GM18505 (cell line): Measurements from ENCODE around the gene ZNF813.
A peak's percentile ranks its signal among the peaks of the same experiment; 100 is the strongest.
"Not testable (repeated sequence)": the region's sequence is repeated elsewhere in the genome, so short reads cannot be mapped to it uniquely, and the experiment has no call there.

Experiments
- ATAC-seq: cut with Tn5 transposase; IDR thresholded peaks from one replicate; pipeline ENCODE4 v1.9.1; 2021; ENCODE audit not compliant: unreplicated experiment
- POLR2A ChIP-seq: IDR thresholded peaks from 4 replicates; pipeline ENCODE4 v1.6.1; 2011; ENCODE audit warnings: borderline replicate concordance; ENCODE audit not compliant: insufficient read depth, insufficient read length; ENCODE audit errors: extremely low read depth

The ZNF813 gene

DNA sequence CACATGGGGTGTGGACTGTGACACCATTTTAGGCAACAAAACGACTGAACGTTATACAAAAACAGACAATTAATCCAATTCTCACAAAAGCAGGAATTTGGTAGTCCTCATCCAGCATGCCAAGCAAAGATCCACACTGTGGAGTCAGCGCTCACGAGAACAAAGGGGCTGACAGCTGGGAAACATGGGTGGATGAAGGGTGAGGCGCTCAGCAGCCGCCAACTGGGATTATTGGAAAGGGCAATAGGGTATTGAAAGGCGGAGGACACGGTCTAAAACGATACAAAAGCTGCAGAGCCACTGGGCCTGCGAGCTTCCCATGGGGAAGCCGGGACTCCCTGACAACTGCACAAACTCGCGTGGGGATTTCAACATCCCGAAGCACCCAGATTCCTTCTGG lies 4.7 kb upstream of the ZNF813 start:
- TF ChIP-seq POLR2A, result no peak
- no peak for ATAC-seq

DNA sequence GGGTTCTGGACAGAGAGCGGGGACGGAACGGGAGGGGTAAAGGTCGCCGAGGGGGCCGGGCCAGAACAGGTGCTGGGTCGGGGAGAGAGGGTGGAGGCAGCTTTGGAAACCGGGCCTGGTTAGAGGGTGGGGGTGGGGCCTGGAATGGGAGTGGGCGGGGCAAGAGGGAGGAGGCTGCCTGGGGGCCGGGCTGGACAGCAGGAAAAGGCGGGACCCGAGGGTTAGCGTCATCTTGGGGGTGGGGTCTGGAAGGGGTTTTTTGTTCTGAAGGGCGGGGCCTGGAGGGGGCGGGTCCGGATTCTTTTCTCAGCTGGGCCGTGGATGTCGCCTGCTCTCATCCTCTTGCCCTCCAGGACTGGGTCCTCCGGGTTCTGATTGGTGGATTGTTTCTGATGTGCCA lies 4.3 kb upstream of the ZNF813 start:
- ATAC-seq, result no peak
- no peak for TF ChIP-seq POLR2A

DNA sequence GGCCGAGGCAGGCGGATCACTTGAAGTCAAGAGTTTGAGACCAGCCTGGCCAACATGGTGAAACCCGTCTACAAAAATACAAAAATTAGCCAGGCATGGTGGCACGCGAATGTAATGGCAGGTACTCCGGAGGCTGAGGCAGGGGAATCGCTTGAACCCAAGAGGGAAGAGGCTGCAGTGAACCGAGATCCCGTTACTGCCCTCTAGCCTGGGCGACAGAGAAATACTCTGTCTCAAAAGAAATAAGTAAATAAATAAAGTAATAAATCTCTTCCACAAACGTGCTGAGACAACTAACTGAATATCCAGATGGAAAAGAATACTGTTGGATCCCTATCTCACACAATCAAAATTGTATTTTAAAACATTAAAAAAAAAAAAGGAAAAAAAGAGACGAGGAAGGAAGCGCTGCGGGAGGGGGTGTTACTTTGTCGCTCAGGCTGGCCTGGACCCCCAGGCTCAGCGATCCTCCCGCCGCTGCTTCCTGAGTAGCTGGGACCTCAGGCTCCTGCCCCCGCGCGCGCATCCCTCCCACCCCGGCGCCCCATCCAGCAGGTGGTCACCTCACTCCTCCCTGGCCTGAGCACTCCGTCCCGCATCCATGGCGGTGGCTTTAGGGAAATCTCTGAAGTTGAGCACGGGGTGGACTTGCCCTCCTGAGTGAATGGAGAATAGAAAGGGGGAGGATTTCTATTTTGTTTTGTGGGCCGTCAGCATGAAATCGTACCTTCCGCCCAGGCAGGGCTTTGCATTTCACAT lies 628 bp upstream of the ZNF813 start:
- peak; percentile 12 for ATAC-seq
- no peak for TF ChIP-seq POLR2A

DNA sequence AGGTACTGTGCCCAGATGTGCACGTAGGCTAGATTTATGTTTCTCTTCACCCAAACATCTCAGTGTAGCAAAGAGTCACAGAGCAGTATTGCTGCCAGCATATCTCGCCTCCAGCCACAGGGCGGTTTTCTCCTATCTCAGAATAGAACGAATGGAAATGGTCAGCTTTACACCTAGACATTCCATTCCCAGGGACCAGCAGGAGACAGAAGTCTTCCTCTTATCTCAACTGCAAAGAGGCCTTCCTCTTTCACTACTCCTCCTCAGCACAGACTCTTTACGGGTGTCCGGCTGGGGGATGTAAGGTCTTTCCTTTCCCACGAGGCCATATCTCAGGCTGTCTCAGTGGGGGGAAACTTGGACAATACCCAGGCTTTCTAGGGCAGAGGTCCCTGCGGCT lies 1.1 kb downstream of the ZNF813 start:
- ATAC-seq, result not testable (repeated sequence)

DNA sequence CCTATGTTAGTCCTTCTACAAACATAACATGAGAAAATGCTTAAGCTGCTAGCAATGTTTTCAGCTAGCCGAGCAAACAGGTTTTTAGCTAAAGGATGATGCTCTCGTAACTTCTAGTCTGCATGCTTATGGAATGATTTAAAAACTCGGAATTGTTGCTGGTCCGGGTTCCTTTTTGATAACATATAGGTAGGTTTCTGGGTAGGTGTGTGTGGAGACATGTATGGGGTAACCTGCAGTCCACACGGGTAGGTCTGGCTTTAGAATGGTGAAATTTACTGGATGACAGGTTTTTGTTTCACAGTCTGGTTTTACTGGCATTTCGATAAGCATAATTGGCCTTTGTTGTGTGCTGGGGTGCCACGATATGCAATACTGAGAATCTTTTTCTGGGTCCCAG lies 4.4 kb downstream of the ZNF813 start:
- ATAC-seq, result no peak
- no peak for TF ChIP-seq POLR2A

DNA sequence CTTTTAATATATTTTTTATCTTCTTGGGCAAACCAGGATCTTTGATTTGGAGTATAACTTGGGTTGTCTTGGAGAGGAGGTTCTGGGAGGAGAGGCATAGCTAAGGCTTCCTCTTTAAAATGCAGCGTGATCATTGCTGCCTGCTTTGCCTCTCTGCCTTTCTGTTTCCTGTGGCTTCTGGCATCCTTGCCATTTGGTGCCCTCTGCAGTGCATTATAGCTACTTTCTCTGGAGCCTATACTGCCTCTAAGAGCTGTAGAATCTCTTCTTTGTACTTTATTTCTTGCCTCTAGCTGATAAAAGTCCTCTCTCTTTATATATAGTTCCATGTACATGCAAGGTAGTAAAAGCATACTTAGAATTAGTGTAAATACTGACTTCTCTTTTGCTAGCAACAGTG lies 7.3 kb downstream of the ZNF813 start:
- not testable (repeated sequence) for ATAC-seq

DNA sequence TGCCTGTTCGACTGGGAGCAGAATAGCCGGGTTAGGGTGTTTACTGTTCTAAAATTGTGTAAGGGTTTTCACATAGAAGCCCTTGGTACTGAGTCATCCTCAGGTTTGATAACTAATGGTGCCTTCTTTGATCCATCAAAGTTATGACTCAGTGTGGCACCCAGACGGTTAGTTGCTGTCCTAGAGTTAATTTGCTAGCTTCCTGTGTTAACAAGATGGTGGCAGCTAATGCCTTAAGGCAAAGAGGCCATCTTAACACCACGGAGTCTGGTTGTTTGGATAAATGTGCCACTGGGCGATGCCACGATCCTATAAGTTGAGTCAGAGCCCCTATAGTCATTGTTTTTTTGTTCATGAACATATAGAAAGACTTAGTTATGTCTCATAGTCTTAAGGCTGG lies 7.9 kb downstream of the ZNF813 start:
- not testable (repeated sequence) for ATAC-seq

DNA sequence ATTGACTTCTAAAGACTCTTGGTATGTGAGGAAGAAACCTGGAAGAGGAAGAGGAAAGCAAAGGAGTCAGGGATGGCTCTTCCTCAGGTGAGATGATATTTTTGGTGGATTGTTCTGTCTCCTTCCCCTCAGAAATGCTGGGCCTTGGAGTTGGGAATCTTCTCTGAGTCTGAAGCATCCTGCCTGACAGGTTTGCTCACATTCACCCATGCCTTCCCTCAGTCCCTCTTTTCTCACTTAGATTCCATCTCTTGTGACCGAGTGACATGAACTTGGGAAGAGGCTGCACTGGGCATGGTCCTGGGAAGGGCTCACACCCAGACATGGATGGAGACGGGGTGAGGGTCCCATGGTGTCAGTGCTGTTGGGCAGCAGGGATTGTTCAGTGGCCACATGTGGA lies 16.2 kb downstream of the ZNF813 start:
- ATAC-seq, result not testable (repeated sequence)

DNA sequence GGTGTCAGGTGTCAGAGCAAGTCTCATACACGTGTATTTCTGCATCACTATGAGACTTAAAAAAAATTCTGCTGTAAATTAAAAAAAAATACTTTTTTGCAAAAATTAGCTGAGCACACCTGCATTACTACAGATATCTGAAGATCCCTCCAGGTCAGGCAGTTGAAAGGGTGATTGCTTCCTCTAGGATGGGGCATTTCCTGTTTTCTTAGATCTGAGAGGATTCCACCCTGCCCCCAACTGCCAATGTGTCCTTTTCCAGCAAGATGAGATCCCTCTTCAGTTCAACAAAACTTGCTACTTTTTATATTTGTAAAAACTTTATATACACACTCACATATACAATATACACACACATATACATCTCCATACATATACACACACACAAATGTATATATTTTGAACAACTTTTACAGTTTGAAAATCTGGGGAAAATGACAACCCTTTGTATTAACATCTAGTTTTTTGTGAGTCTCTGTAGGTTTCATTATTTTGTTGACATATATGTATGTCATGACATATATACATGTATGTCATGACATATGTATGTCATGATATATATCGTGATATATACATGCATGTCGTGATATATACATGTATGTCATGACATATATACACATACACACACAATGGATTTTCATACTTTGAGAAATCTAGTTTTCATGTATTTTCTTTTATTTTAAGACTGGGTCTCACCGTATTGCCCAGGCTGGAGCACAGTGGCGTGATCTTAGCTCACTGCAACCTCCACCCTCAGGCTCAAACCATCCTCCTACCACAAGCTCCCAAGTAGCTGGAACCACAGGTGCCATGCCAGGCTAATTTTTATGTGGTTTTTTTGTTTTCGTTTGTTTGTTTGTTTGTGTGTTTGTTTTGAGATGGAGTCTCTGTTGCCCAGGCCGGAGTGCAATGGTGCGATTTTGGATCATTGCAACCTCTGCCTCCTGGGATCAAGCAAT lies 17.8 kb downstream of the ZNF813 start:
- no peak for ATAC-seq
- no peak for TF ChIP-seq POLR2A

DNA sequence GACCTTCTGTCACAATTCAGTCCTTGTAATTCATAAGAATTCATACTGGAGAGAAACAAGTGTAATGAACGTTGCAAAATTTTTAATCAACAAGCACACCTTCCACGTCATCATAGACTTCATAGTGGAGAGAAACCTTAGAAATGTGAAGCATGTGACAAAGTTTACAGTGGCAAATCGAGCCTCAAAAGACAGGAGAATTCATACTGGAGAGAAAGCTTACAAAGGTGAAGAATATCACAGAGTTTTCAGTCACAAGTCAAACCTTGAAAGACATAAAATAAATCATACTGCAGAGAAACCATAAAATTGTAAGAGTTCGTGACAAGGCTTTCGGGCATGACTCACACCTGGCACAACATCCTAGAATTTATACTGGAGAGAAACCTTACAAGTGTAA lies 24.6 kb downstream of the ZNF813 start:
- TF ChIP-seq POLR2A, result no peak

DNA sequence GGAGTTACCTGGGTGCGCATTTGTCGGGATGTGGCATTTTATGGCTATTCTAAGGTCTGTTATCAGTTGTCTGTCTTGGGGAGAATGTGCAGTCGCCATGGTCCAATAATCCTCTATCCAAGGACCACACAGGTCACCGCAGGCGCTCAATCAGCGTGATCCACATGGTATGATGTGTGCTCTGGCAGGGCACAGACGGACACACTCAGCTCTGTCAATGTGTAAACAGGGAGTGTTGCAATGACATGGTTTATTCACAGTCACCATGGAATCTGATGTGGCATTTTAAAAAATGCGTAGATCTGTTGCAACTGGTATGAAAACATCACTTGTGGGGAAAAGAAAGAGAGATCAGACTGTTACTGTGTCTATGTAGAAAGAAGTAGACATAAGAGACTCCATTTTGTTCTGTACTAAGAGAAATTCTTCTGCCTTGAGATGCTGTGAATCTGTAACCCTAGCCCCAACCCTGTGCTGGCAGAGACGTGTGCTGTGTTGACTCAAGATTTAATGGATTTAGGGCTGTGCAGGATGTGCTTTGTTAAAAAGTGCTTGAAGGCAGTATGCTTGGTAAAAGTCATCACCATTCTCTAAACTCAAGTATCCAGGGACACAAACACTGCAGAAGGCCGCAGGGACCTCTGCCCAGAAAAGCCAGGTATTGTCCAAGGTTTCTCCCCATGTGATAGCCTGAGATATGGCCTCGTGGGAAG lies 29.9 kb downstream of the ZNF813 start:
- ATAC-seq, result not testable (repeated sequence)

More for the DNA sequence above, 24.6 kb downstream of the ZNF813 start:
- no peak for ATAC-seq

DNA sequence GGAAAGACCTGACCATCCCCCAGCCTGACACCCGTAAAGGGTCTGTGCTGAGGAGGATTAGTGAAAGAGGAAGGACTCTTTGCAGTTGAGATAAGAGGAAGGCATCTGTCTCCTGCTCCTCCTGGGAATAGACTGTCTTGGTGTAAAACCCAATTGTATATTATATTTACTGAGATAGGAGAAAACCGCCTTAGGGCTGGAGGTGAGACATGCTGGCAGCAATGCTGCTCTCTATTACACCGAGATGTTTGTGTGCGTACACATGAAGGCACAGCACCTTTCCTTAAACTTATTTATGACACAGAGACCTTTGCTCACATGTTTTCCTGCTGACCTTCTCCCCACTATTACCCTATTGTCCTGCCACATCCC lies 30.5 kb downstream of the ZNF813 start:
- not testable (repeated sequence) for ATAC-seq

DNA sequence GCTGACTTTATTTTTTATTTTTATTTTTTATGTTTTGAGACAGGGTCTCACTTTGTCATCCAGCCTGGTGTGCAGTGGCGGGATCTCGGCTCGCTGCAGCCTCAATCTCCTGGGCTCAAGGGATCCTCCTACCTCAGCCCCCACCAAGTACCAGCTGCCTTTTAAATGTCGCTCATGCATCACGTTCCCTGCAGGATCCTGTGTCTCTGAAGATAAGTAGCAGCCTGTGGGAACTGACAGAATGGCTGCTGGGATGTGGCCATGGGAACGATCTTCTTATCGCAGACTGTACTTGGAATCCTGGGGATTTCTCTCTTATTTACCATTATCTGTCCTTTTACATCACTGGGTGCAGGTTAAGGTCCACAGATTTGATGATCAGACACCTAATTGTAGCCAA lies 35.6 kb downstream of the ZNF813 start:
- not testable (repeated sequence) for ATAC-seq

DNA sequence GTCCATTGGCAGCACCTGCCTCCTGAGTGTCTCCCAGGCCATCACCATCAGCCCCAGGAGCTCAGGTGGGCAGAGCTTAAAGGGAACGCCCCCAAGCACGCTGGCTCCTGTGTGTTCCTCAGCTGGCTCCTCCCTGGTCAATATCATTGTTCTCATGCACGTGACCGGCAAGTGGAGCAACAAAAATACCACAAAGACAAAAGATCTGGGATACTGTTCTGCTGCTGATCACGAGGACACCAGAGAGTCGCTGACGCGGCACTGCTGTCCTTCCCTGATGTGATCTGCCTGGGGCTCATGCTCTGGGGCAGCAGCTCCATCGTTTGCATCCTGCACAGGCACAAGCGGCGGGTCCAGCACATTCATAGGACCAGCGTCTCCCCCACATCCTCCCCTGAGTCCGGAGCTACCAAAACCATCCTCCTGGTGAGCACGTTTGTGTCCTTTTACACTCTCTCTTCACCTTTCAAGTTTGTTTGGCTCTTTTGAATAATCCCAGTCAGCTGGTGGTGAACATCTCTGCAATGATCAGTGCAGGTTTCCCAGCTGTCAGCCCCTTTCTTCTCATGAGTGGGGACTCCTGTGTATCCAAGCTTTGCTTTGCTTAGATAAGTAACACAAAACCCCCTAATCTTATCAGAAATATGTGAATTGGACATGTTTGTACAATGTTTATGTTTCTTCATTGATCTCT lies 36.3 kb downstream of the ZNF813 start:
- ATAC-seq, result not testable (repeated sequence)

DNA sequence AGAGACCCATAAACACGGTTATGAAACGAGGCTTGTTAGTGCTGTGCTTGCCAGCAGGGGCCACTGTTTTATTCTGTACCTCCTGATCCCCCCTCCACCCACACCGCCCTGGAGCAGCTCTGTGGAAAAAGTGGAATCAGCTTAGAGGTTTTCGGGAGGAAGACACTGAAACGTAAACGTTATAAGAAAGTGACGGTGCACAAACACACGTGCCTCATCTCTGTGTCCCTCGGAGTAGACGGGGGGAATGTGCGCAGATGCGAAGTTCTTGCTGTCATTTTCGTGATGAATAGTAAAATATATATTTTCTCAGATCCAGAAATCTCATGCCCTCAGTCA lies 36.8 kb downstream of the ZNF813 start:
- ATAC-seq, result not testable (repeated sequence)
